T1000 (cell line): ENCODE data around the gene ZCCHC24.
"Not testable (repeated sequence)": the region's sequence is repeated elsewhere in the genome, so short reads cannot be mapped to it uniquely, and the experiment has no call there.

Experiments used
- DNase-seq: peaks from one replicate; lab custom pipeline; 2025; ENCODE audit warnings: mixed read lengths; lab: John Stamatoyannopoulos, UW

Gene ZCCHC24

DNA sequence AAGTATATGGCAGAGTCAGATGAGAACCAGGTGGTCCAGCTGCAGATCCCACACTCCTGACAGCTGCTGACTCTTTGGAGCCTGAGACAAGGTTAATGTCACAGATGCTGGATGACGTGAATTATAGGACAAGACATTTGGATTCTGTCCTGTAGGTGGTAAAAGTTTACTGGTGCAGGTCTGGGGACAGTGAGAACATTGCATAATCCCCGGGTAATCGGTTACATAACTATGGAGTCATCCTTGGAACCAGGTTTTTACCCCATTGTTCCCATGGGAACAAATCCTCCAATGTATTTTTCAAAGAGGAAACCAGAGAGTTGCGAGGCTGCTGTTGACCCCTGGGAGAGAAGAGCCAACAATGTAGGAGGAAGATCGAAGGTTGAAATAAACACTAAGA is 27.5 kb upstream of the ZCCHC24 start:
- DNase-seq = no peak

DNA sequence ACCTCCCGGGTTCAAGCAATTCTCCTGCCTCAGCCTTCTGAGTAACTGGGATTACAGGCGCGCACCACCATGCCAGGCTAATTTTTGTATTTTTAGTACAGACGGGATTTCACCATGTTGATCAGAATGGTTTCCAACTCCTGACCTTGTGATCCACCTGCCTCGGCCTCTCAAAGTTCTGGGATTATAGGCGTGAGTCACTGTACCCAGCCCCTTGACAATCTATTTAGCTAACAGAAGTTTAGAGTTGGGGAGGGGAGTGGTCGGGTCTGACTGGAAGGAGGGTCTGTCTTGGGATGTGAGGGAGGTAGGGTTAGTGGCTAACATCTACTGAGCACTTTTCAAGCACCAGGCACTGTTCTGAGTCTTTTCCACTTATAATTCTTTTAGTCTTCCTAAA is 27.0 kb upstream of the ZCCHC24 start:
- DNase-seq = no peak

DNA sequence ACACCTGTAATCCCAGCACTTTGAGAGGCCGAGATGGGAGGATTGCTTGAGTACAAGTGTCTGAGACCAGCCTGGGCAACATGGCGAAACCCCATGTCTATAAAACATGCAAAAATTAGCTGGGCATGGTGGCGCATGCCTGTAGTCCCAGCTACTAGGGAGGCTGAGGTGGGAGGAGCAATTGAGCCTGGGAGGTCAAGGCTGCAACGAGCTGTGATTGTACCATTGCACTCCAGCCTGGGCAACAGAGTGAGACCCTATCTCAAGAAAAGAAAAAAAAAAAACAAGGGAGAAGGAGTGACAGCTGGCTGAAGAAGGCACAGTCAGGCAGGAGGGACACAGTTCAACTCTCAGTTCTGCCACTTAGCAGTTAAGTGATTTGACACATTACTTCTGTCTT is 26.4 kb upstream of the ZCCHC24 start:
- DNase-seq = no peak

DNA sequence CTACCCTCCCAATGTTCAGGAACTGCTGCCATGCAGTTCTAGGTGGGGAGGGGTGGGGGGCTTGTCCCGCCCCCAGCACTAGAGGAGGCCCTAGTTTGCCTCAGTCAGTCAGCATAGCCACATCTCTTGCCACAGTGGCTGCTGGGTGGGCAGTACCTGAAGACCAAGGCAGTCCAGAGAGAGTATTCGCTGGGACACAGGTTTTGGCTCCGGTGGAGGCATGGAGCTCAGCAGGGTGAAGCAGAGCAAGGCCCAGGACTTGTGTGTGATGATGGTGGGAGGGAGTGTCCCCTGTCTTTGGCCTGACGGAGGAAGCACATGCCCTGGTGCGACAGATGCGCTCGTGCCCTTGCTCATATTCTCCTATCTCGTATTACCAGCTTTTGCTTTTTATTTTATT is 24.7 kb upstream of the ZCCHC24 start:
- no peak for DNase-seq

DNA sequence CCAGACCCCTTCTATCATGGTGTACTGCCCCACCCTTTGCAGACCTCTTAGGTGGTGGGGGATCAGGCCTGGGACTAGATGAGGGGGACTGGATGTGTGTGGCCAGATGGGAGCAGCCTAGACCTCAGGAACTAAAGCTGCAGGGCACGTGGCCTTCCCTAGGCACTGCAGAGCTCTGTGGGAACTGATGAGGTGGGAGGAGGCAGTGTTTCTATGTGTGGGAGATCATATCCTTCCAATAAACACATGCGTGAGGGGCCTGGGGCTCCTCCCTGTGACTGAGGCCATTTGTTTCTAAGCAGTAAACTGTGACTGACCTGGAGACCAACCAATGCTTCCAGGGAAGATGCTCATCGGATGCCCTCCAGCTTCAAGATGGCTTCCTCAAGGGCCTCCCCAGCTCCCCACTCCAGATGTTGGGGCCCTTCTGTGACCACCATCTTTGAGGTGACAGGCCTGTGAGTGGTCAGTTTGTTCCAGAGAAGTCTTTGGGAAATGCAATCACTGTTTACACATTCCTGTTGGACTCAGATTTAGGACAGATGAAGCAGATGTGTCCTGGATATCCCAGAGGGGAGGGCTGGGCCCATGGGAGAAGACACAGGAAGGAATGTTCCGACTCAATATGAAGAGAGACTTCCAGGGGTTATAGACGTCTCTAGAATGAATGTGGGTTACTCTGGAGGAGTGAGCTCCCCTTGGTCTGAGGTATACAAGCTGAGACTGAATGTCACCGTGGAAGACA is 23.6 kb upstream of the ZCCHC24 start:
- DNase-seq = no peak

DNA sequence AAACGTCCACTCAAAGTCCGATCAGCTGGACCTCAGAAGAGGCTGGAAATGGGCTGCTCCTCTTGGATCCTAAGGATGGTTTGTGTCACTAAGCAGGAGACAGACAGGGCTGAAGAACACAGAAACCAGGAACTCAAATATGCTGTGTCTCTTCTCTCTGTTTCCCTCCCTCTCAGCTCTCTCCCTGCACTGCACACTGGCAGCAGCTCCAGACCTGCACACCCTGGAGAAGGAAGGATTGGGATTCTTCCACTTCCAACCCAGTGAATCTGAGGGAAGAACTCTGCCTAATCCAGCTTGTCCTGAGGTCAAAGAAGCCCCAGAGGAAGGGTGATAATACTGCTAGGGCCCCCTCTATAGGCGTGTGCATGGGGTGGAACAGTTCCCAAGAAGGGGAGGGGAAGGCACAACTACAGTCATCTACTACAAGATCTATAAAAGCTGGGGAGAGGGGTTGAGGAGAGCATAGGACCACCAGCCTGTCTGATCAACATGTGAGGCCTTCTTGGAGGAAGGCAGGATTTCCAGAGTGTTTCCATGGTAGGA is 22.7 kb upstream of the ZCCHC24 start:
- DNase-seq = no peak

DNA sequence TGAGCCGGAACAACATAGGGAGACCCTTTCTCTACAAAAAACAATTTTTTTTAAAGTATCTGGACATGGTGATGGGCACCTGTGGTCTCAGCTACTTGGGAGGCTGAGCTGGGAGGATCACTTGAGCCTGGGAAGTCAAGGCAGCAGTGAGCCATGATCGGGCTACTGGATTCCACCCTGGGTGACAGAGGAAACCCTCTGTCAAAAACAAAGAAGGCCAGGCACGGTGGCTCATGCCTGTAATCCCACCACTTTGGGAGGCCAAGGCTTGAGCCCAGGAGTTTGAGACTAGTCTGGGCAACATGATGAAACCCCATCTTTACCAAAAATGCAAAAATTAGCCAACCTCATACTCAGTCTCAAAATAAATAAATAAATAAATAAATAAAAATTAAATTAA is 19.9 kb upstream of the ZCCHC24 start:
- no peak for DNase-seq

DNA sequence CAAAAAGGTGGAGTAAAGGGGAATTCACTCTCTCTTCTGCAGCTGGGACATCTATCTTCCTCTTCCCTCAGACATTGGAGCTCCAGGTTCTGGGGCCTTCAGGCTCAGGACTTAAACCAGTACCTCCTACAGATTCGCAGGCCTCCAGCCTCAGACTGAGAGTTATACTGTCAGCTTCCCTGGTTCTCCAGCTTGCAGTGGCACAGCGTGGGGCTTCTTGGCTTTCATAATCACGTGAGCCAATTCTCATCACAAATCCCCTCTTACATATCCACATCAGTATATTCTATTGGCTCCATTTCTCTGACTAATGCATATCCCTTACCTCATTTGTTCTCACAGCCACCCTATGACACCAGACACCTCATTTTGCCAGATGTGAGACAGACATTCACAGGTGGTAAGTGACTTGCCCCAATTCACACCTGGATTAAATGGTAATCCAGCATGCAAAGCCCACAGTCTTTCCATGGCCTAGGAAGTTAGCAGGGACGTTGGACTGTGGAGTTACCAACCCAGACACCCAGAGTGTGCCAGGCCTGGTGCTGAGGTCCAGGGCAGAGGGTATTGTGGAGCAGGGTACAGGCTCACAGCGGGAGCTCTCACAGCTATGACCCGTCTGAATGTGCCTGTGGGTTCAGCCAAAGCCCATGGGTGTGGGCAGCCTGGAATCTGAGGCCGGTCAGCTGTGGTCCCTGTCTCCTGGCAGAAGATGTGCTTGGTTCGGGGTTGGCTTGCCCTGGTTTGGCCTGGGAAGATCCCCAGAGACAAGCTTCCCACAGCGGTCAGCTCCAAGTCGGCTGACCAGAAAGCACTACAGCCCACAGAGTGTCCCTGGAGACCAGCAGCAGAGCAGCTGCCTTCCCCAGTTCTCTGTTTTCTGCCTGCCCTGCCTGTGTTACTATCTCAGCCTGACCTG is 18.4 kb upstream of the ZCCHC24 start:
- no peak for DNase-seq

DNA sequence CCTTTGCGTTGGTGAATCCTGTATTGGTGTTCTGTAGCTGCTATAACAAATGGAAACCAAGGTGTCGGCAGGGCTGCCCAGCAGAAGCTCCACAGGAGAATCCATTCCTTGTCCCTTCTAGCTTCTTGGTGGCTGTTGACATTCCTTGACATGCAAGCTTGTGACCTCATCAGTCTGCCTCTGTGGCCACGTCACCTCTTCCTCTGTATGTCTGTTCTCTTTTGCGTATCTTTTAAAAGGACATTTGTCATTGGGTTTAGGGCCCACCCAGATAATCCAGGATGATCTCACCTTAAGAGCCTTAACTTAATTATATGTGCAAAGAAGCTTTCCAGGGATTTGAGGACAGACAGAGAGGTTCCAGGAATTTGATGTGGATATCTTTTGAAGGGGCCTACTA is 15.3 kb upstream of the ZCCHC24 start:
- no peak for DNase-seq

DNA sequence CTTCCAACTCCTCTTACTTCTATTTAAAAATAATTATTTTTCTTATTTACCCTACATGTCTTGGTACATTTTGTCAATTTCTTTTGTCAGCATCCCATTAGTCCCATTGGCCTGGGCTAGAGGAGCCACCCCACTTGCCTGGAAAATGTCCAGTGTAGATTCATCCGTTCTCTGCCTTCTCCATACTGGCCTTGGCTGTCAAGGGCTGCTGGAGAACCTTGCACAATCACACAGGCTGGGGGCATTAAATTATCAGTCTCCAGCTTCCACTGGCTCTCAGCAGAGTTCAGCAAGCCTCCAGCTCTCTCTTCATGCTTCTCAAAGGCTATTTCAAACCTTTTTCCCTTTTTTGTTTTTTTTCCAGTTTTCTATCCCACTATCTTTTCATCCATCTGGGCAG is 13.8 kb upstream of the ZCCHC24 start:
- DNase-seq = no peak

DNA sequence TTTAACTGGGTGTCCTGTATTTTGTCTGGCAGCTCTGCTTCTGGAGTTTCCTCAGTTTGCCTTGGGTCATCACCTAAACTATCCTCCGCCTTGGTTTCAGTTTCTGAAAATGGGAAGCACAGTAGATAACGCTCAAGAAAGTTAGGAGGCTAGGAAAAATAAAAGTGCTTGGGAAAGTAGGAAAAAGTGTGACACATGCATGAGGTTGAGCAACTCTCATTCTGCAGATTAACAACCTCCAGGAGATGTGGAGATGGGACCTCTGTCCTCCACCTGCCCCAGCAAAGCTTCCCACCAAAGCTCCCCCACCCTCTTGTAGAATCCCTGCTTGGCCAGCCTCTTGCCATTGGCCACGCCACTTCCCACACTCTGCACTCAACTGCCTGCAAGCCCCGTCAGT is 13.1 kb upstream of the ZCCHC24 start:
- no peak for DNase-seq

DNA sequence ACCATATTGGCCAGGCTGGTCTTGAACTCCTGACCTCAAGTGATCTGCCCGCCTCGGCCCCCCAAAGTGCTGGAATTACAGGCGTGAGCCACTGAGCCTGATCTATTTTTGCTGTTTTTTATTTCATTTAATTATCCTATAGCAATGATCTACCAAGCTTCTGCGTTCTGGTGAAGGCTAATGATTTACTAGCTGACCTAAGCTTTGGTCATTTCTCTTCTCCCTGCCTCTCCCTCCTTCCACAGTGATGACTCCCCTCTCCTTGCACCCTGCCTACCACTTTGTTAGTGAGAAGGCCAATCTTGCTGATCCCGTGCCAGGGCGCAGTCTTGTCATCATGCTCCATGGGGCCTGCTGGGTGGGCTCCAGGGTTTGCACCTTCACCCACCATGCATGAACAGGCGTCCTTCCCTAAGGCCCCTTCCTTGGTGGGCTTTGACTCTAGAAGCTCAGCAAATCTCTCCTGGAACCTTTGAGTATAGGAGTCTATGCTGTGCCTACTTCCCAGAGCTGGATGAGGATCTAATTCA is 11.9 kb upstream of the ZCCHC24 start:
- DNase-seq = no peak

DNA sequence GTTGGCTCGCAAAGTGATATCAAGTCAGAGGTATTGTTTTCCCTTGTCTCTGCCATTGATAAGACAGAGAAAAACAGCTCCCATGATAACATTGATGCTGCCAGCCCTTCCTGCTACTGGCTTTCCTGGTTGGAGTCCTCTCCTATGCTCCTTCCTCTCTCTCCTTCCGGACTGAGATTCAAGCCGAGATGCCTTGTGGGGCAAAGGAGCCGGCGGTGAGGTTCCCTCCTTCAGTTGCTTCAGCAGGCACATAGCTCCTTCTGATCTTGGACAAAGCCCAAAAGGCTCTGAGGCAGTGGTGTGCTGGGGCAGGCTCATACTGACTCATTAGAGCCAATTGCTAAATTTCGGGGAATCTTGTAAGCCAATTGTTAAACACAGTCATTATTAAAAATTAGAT is 8.8 kb upstream of the ZCCHC24 start:
- peak; percentile 53 for DNase-seq

DNA sequence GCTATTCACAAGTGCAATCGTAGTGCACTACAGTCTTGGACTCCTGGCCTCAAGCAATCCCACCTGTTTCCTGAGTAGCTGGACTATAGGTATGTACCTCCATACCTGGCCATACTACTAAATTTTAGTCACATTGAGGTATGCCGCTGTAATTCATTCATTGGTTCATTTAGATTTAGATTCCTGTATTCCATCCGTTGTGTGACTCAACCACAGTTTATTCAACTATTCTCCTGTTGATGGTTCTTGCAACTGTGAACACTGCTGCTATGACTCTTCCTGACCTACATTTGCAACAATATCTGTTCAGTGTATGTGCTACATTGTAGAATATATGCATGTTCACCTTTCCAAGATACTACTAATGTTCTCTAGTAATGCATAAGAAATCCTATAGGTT is 8.0 kb upstream of the ZCCHC24 start:
- DNase-seq = no peak

DNA sequence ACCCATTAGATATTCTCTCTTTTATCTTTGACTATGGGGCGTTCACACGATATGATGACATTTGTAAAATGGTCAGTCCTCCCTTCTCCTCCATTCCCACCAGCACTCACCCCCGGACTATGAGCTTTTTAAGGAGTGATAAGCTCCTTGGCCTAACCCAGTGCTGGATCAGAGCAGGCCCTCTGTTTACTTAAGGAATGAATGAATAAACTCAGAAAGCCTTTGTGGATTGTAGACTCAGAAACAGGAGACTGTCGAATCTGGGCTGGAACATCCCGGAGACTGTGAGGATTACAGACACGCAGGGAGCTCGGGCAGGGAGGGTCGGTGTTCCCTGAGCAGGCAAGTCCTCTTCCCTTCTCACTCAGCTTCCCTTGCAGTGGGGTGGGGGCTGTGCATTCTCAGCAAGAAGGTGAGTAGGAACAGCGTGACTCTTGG is 6.8 kb upstream of the ZCCHC24 start:
- no peak for DNase-seq

DNA sequence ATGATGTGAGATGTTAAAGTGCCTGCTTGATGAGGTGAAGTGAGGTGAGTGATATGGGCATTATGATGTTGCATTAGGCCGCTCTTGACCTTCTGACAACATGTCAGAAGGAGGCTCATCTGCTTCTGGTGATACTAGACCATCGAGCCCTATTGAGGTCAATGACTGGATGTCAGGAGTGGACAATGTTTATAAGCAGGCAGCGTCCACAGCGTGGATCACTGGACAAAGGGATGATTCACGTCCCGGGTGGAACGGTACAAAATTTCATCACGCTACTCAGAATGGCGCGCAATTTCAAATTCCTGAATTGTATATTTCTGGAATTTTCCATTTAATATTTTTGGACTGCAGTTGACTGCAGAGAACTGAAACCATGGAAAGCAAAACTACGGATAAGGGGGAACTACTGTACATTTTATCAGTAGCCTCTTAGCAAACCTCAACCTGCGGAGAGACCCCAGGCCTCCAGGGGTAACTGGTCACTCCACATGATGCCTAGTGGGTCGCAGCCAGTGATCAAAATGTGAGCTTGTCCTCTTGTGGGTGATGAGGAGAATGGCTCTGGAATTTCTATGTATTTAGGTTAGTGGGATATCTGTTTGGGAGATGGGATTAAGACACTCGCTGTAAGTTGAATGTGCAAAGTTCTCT is 5.7 kb upstream of the ZCCHC24 start:
- no peak for DNase-seq

DNA sequence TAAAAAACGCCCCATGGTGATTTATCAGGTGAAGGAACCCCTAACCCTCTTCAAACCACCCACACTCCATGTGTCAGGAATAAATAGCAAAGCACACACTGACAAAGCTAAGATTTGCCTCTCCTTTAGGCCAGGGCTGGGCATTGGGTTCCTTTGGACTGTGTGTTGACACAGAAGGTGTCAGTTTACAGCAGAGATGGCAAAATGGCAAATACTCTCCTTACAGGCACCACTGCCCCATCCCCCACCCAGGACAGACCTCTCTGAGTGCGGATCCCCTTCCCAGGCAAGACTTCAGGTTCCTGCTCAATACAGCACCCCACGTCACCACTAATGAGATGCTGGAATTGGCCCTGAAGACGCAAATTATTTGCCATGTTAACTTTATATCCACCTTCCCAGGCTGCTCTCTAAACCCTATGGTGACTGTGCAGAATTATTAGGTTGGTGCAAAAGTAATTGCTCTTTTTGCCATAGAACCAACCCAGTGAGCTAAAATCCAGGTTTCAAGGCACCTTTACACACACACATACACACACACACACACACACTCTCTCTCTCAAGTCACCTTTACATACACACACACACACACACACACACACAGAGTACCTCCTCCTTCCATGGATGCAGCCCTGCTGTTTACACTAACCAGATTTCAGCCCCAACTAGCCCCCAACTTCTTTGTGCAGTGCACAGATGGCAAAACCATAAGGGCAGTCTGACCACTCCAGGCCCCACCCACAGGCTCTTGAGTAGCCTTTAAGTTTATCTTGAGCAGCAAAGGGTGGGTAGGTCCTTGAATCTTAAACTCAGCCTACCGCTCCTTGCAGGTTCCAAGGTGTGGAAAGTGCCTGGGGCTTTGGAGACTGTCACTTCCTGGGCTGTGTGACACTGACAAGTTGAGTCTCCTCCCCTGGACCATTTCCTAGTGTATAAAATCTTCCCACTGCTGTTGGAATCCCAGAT is 4.0 kb upstream of the ZCCHC24 start:
- no peak for DNase-seq

DNA sequence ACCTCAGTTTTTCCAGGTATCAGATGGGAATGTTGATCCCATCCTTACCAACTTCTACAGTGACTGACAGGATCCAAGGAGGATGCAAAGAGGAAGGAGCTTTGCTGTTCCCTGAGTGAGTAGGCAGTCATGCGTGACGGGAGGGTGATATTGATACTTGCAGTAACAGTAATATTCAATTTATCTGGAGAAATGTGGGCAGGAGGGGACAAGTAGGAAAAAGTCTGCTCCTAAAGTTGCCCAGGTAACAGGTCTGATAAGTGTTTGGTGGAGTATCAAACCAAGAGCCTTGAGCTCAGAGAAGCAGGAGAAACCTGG is 3.3 kb upstream of the ZCCHC24 start:
- no peak for DNase-seq

DNA sequence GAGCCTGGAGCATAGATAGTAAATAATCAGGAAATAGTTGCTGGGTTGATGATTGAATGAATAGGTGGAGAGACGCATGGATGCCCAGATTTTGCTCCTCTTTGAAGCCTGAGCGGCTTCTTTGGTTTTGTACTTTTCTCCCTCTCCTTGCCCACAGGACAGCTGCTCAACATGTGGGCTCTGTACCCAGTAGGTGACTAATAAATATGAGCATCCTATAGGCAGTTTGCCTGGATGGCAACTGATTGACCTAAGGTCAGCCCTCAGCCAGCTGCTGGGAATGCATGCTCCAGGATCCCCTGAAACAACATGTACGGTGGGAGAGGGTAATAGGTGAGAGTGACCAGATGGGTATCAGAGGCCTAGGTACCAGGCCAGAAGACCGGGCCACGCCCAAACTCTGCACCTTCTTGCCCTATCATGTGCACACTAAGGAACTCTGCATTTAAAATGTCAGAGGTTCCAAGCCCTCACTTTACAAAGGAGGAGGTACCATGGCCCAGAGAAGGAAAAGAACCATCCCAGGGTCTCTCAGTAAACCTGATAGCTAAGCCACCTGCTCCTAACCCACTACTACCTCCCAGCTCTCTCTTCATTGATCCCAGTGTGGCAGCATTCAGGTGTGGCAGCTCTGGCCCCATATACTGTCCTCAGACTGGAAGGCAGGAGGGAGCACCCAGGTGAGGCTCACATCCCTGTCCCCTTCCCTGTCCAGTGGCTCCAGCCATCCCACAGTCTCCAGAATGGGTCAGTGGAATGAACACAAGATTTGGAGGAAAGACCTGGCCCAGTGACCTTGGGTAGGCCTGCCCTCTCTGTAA is 2.7 kb upstream of the ZCCHC24 start:
- no peak for DNase-seq

DNA sequence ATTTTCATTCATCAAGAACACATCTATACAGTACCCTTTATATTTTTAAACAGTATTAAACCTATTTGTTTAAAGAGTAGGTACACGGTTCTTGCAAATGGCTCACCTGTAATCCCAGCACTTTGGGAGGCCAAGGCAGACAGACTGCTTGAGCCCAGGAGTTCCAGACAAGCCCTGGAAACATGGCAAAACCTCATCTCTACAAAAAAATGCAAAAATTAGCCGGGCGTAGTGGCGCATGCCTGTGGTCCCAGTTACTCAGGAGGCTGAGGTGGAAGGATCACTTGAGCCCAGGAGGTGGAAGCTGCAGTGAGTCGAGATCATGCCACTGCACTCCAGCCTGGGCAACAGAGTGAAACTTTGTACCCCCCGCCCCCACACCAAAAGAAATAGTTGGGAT is 1.8 kb upstream of the ZCCHC24 start:
- not testable (repeated sequence) for DNase-seq

DNA sequence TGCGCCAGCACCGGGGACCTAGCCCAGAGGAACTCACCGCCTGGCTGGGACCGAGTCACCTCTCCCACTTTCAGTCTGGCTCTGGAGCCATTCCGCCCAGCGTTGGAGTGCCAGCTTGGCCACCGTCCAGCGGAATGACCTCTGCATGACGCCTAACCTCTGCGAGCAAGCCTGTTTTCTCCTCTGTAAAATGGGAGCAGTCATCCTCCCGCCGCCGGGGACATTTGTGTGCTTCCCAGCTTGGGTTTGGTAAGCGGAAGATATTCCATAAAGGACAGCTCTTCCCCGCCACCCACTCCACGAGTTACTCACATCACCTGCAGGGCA is 1.3 kb upstream of the ZCCHC24 start:
- peak; percentile 44 for DNase-seq
